OCI-LY1 (cell line): ENCODE results near the gene RNGTT.

Experiments
- H2AFZ ChIP-seq: fragments of 200-600 bp; sonication (generic), shearing (Covaris generic); 2 replicates; pipeline ENCODE4 v1.6.0; 2014; ENCODE audit warnings: antibody characterized with exemption, mild to moderate bottlenecking, low read length
- H3F3A ChIP-seq: fragments of 200-600 bp; sonication (generic), shearing (Covaris generic); 2 replicates; pipeline ENCODE4 v1.6.0; 2014; ENCODE audit warnings: mild to moderate bottlenecking, antibody characterized with exemption, low read length, moderate library complexity; ENCODE audit not compliant: insufficient read depth
- H3K27ac ChIP-seq: fragments of 200-600 bp; sonication (generic); 2 replicates; pipeline ENCODE4 v1.5.1; 2014; ENCODE audit warnings: low read length, mixed run types, mild to moderate bottlenecking, low read depth; ENCODE audit not compliant: poor library complexity, severe bottlenecking
- H3K27me3 ChIP-seq: fragments of 200-600 bp; sonication (generic); 2 replicates; pipeline ENCODE4 v1.6.0; 2014; ENCODE audit warnings: antibody characterized with exemption, mild to moderate bottlenecking, low read length, moderate library complexity; ENCODE audit not compliant: insufficient read depth
- H3K36me3 ChIP-seq: fragments of 200-600 bp; sonication (generic); 2 replicates; pipeline ENCODE4 v1.6.1; 2014; ENCODE audit warnings: mild to moderate bottlenecking, antibody characterized with exemption, low read length, moderate library complexity, mixed read lengths; ENCODE audit not compliant: insufficient read depth
- H3K4me1 ChIP-seq: fragments of 200-600 bp; sonication (generic); 2 replicates; pipeline ENCODE4 v1.5.1; 2014; ENCODE audit warnings: mild to moderate bottlenecking, low read length, moderate library complexity; ENCODE audit not compliant: insufficient read depth, severe bottlenecking
- H3K4me2 ChIP-seq: fragments of 200-600 bp; sonication (generic), shearing (Covaris generic); 2 replicates; pipeline ENCODE4 v1.6.1; 2014; ENCODE audit warnings: low read length
- H3K4me3 ChIP-seq: fragments of 200-600 bp; sonication (generic); 2 replicates; pipeline ENCODE4 v1.5.1; 2014; ENCODE audit warnings: low read length, low read depth, mild to moderate bottlenecking, mixed read lengths; ENCODE audit not compliant: poor library complexity, severe bottlenecking
- H3K79me2 ChIP-seq: fragments of 200-600 bp; shearing (Covaris generic); 2 replicates; pipeline ENCODE4 v1.6.1; 2016; ENCODE audit warnings: mixed run types, low read length, mixed read lengths; ENCODE audit not compliant: insufficient read depth
- H3K9ac ChIP-seq: fragments of 200-600 bp; sonication (generic), shearing (Covaris generic); 2 replicates; pipeline ENCODE4 v1.6.1; 2014; ENCODE audit warnings: mild to moderate bottlenecking, low read length, mixed read lengths
- H3K9me2 ChIP-seq: fragments of 200-600 bp; sonication (generic), shearing (Covaris generic); 2 replicates; pipeline ENCODE4 v1.6.1; 2014; ENCODE audit warnings: low read depth, mild to moderate bottlenecking, low read length, mixed read lengths
- H3K9me3 ChIP-seq: fragments of 200-600 bp; shearing (Covaris generic); 2 replicates; pipeline ENCODE4 v1.6.1; 2014; ENCODE audit warnings: low read length, mixed read lengths
- H4K20me1 ChIP-seq: fragments of 200-600 bp; sonication (generic), shearing (Covaris generic); 2 replicates; pipeline ENCODE4 v1.6.0; 2016; ENCODE audit warnings: mild to moderate bottlenecking, low read length; ENCODE audit not compliant: insufficient read depth
- EZH2 ChIP-seq: fragments of 200-600 bp; sonication (generic), shearing (Covaris generic); IDR thresholded peaks from 2 replicates; pipeline ENCODE4 v1.8.0; 2017; ENCODE audit warnings: borderline replicate concordance, mixed run types, mild to moderate bottlenecking, antibody characterized with exemption, low read length, moderate library complexity, mixed read lengths
- TF ChIP-seq, protein P1 (sequence below): fragments of 200-600 bp; sonication (generic), shearing (Covaris generic); IDR thresholded peaks from 2 replicates; pipeline ENCODE4 v1.5.1; 2017; ENCODE audit warnings: mild to moderate bottlenecking, antibody characterized with exemption, low read length, moderate library complexity, mixed read lengths

The RNGTT gene

DNA sequence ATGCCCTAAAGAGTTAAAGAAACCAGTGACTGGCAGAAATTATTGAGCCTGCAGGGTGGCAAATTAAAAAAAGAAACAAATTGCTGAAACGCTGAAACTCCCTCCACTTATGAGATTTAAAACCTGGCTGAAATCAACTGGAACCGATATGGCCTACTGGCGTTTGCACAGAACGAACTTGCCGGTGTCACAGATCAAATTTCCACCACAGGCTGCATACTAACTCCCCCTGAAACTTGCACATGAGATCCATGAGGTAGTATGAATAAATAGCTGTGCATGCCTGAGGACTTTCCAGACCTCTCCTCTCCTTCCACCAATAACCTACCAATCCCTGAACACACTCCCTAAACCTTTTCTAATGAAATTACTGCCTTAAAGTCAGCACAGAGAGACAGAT is 150.4 kb downstream of the RNGTT start:
- Histone ChIP-seq H3K27me3 (no peaks in the 10 kb centered on the region), H3K9me3 (no peaks in the 10 kb centered on the region), H4K20me1 (no peaks in the 10 kb centered on the region), H3K79me2 (no peaks in the 10 kb centered on the region), H3K27ac (no peak overlapping the region), H2AFZ (no peak overlapping the region), H3K4me1 (peaks cover 10% of the 10 kb centered on the region), H3K9ac (no peak overlapping the region), H3F3A (no peaks in the 10 kb centered on the region), H3K36me3 (no peaks in the 10 kb centered on the region), H3K4me2 (no peak overlapping the region), H3K9me2 (no peaks in the 10 kb centered on the region), H3K4me3 (no peak overlapping the region)
- TF ChIP-seq, protein P1, sequence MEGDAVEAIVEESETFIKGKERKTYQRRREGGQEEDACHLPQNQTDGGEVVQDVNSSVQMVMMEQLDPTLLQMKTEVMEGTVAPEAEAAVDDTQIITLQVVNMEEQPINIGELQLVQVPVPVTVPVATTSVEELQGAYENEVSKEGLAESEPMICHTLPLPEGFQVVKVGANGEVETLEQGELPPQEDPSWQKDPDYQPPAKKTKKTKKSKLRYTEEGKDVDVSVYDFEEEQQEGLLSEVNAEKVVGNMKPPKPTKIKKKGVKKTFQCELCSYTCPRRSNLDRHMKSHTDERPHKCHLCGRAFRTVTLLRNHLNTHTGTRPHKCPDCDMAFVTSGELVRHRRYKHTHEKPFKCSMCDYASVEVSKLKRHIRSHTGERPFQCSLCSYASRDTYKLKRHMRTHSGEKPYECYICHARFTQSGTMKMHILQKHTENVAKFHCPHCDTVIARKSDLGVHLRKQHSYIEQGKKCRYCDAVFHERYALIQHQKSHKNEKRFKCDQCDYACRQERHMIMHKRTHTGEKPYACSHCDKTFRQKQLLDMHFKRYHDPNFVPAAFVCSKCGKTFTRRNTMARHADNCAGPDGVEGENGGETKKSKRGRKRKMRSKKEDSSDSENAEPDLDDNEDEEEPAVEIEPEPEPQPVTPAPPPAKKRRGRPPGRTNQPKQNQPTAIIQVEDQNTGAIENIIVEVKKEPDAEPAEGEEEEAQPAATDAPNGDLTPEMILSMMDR = no peak
- TF ChIP-seq EZH2 = no peak

DNA sequence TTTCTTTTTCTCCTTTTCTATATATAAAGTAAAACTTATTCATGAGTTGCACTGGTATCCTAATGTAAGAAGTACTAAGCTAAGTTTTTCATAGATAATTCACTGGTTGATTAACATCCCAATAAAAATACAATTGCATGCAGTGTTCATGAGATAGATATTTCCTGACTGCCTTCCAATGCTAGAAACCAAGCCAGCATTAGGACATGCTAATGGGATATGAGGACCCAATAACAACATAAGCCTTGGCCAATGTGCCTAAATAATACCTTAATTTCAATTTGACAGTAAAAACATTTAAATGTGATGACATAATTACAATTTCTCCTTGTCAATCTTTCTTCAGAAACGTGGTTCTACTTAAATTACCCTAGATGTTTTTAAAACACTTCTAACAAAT is 152.7 kb downstream of the RNGTT start:
- H3K9ac ChIP-seq = no peak overlapping the region
- H3K4me2 ChIP-seq = no peak overlapping the region
- H3K9me2 ChIP-seq = no peaks in the 10 kb centered on the region
- H3K27ac ChIP-seq = no peak overlapping the region
- H3K36me3 ChIP-seq = peaks cover 10% of the 10 kb centered on the region; the same call in 1 of the 2 replicates
- H4K20me1 ChIP-seq = no peaks in the 10 kb centered on the region
- no peaks in the 10 kb centered on the region for H3F3A ChIP-seq
- no peak for TF ChIP-seq EZH2
- TF ChIP-seq, protein P1 = no peak
- H3K4me3 ChIP-seq = no peak overlapping the region
- peaks cover 10% of the 10 kb centered on the region for H3K4me1 ChIP-seq
- H3K27me3 ChIP-seq = no peaks in the 10 kb centered on the region
- H3K79me2 ChIP-seq = no peaks in the 10 kb centered on the region
- H3K9me3 ChIP-seq = peaks cover 8% of the 10 kb centered on the region
- no peak overlapping the region for H2AFZ ChIP-seq

DNA sequence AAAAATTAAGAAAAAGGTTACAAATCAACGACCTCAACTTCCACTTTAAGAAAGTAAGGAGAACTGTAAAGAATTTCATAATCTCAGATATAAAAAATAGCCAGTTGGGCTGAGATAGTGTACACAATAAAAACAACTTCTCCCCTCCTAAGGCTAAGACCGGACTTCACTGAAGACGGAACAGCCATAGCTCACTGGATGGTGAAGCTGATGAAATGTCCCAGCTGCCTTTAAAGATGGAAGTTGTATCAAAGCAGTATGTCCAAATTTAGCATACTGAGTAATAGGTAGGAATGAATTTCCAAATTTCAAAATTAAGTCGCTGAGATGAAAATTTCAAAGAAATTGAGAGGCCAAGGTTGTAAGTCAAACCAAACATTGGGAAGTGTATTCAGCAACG is 153.3 kb downstream of the RNGTT start:
- Histone ChIP-seq H3K36me3 (peaks cover 13% of the 10 kb centered on the region; the same call in 1 of the 2 replicates), H3K9me3 (peaks cover 8% of the 10 kb centered on the region), H3K9me2 (no peaks in the 10 kb centered on the region), H3F3A (no peaks in the 10 kb centered on the region), H3K9ac (no peak overlapping the region), H3K4me2 (no peak overlapping the region), H3K79me2 (no peaks in the 10 kb centered on the region), H4K20me1 (no peaks in the 10 kb centered on the region), H3K27ac (no peak overlapping the region), H3K27me3 (no peaks in the 10 kb centered on the region), H2AFZ (no peak overlapping the region), H3K4me3 (no peak overlapping the region), H3K4me1 (peaks cover 10% of the 10 kb centered on the region)
- no peak for TF ChIP-seq EZH2
- TF ChIP-seq, protein P1 = no peak
